ENCODE data around the gene RSPH6A.

DNA sequence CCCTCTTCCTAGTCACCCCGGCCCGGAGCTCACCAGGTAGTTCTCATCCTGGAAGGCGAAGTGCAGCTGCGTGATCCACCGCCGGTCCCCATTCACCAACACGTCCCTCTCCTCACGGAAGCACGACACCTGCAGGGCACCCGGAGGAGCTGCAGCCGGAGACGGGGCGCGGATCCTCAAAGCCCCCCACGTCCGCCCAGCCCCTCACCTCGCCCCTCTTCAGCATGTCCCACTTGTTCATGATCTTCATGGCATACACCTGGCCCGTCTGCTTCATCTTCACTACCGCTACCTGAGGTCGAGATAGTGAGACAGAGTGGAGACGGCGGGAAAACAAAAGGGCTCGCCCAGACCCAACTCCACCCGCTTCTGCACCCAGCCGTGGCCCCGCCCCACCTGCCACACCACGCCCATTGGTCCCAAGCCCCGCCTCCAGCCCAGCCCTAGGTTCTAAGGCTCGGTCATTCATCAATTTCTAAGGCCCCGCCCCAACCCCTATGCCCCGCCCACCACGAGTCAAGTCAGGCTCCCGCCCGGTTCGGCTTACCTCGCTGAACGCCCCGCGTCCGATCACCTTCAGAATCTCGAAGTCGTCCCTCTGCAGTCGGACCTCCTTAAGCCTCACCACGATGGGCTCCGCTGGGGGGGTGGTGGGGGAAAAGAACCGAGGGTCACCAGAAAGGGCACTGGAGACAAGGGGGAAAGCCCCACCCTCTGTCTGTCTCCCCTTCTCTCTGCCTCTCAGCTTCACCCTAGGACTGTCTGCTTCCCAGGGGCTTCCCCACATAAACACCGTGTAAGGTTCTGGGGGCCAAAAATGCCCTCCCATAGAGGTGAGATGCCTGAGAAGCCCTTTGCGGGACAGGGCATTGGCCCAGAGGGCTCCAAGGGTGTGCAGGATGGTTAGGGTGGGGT, 35.6 kb downstream of the RSPH6A start:
- TF ChIP-seq, protein P1, sequence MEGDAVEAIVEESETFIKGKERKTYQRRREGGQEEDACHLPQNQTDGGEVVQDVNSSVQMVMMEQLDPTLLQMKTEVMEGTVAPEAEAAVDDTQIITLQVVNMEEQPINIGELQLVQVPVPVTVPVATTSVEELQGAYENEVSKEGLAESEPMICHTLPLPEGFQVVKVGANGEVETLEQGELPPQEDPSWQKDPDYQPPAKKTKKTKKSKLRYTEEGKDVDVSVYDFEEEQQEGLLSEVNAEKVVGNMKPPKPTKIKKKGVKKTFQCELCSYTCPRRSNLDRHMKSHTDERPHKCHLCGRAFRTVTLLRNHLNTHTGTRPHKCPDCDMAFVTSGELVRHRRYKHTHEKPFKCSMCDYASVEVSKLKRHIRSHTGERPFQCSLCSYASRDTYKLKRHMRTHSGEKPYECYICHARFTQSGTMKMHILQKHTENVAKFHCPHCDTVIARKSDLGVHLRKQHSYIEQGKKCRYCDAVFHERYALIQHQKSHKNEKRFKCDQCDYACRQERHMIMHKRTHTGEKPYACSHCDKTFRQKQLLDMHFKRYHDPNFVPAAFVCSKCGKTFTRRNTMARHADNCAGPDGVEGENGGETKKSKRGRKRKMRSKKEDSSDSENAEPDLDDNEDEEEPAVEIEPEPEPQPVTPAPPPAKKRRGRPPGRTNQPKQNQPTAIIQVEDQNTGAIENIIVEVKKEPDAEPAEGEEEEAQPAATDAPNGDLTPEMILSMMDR (IDR thresholded peaks at IDR 0.05) = peak in 2 of 3 experiments; percentile 25 to 48
- peak in 1 of 2 donors; percentile 18 for TF ChIP-seq POLR2AphosphoS5 (IDR thresholded peaks at IDR 0.05; ENCODE audit: insufficient read depth in 1 of 2, low read depth in 1 of 2)
